Memory B cell (primary cell): Measurements from ENCODE around the gene KRTAP12-1.
"Not testable (repeated sequence)": the region's sequence is repeated elsewhere in the genome, so short reads cannot be mapped to it uniquely, and the experiment has no call there.

Source experiments
- ATAC-seq: fragments of 150-1000 bp; cut with Tn5 transposase; 2 replicates; pipeline ENCODE4 v1.10.0; 2021; ENCODE audit warnings: low read depth, mild to moderate bottlenecking, moderate library complexity
- DNase-seq, 2 donors: peaks; one replicate each; pipeline ENCODE4 v3.0.0; 2022; ENCODE audit warnings: low spot score in 2 of 2
- H3K27ac Mint-ChIP-seq: one replicate; pipeline ENCODE4 v1.8.0; 2022; ENCODE audit warnings: mild to moderate bottlenecking, moderate library complexity, mixed read lengths
- H3K27me3 Mint-ChIP-seq: one replicate; pipeline ENCODE4 v1.8.0; 2022; ENCODE audit warnings: mixed read lengths
- H3K36me3 Mint-ChIP-seq: one replicate; pipeline ENCODE4 v1.8.0; 2022; ENCODE audit warnings: mild to moderate bottlenecking, mixed read lengths
- H3K4me1 Mint-ChIP-seq: one replicate; pipeline ENCODE4 v1.8.0; 2022; ENCODE audit warnings: mixed read lengths
- H3K4me3 Mint-ChIP-seq: one replicate; pipeline ENCODE4 v1.8.0; 2022; ENCODE audit warnings: mild to moderate bottlenecking, moderate library complexity, mixed read lengths
- H3K9me3 Mint-ChIP-seq: one replicate; pipeline ENCODE4 v1.8.0; 2022; ENCODE audit warnings: mixed read lengths

The KRTAP12-1 gene

GRCh38 chr21:44639331-44639655, 42.7 kb downstream of the KRTAP12-1 start:
- no peak overlapping the region for H3K4me3 Mint-ChIP-seq
- no peak for DNase-seq
- ATAC-seq, result no peak
- peaks cover 5% of the 10 kb centered on the region for H3K36me3 Mint-ChIP-seq
- no peaks in the 10 kb centered on the region for H3K4me1 Mint-ChIP-seq
- H3K27me3 Mint-ChIP-seq, result peaks cover 28% of the 10 kb centered on the region
- no peak overlapping the region for H3K27ac Mint-ChIP-seq
- peaks cover 15% of the 10 kb centered on the region for H3K9me3 Mint-ChIP-seq

GRCh38 chr21:44638506-44639330, 43.2 kb downstream of the KRTAP12-1 start:
- Mint-ChIP-seq H3K27me3 (peaks cover 28% of the 10 kb centered on the region), H3K9me3 (peaks cover 15% of the 10 kb centered on the region)
- not testable (repeated sequence) for DNase-seq, ATAC-seq, H3K27ac Mint-ChIP-seq, H3K4me1 Mint-ChIP-seq, H3K36me3 Mint-ChIP-seq, H3K4me3 Mint-ChIP-seq

GRCh38 chr21:44637851-44638348, 44.1 kb downstream of the KRTAP12-1 start:
- not testable (repeated sequence) for H3K27ac Mint-ChIP-seq

GRCh38 chr21:44637018-44637850, 44.7 kb downstream of the KRTAP12-1 start, which contains the start of gene KRTAP10-10:
KRTAP10-10 (plus strand) TSS chr21:44637356; CDS start chr21:44637418, 62 bp downstream.
- DNase-seq (no peak), ATAC-seq (no peak)
- no peak within 1 kb of the TSS for H3K27ac Mint-ChIP-seq
- no peak within 1 kb of the TSS for H3K4me3 Mint-ChIP-seq
- H3K9me3 Mint-ChIP-seq, result peaks cover 14% of the 10 kb centered on the region
- peaks cover 5% of the 10 kb centered on the region for H3K36me3 Mint-ChIP-seq
- H3K4me1 Mint-ChIP-seq, result no peaks in the 10 kb centered on the region
- H3K27me3 Mint-ChIP-seq, result peaks cover 24% of the 10 kb centered on the region

More at GRCh38 chr21:44637851-44638348, 44.1 kb downstream of the KRTAP12-1 start:
- H3K36me3 Mint-ChIP-seq, ATAC-seq, H3K4me3 Mint-ChIP-seq, DNase-seq, H3K4me1 Mint-ChIP-seq: not testable (repeated sequence)
- H3K27me3 Mint-ChIP-seq, result peaks cover 26% of the 10 kb centered on the region
- H3K9me3 Mint-ChIP-seq, result peaks cover 16% of the 10 kb centered on the region

GRCh38 chr21:44636209-44637017, 45.5 kb downstream of the KRTAP12-1 start:
- Mint-ChIP-seq H3K4me3 (no peak overlapping the region), H3K36me3 (peaks cover 5% of the 10 kb centered on the region), H3K9me3 (peaks cover 17% of the 10 kb centered on the region), H3K27me3 (peaks cover 23% of the 10 kb centered on the region), H3K4me1 (no peaks in the 10 kb centered on the region), H3K27ac (no peak overlapping the region)
- no peak for DNase-seq
- ATAC-seq, result no peak

- Mint-ChIP-seq H3K27me3 (peaks cover 8% of the 10 kb centered on the region), H3K9me3 (peaks cover 24% of the 10 kb centered on the region), H3K36me3 (peaks cover 5% of the 10 kb centered on the region), H3K4me1 (peaks cover 7% of the 10 kb centered on the region), H3K4me3 (no peak overlapping the region), H3K27ac (no peak overlapping the region)
- ATAC-seq, result no peak
- DNase-seq, result no peak
These were observed 49.9 kb downstream of the KRTAP12-1 start for GRCh38 chr21:44632067-44632466.
